CD4-positive, alpha-beta T cell treated with Interleukin-4 for 1 hour (primary cell): ENCODE measurements around the gene FBXO3.
"Not testable (repeated sequence)": the region's sequence is repeated elsewhere in the genome, so short reads cannot be mapped to it uniquely, and the experiment has no call there.

ENCODE experiments used
- DNase-seq, 2 donors: peaks; one replicate each; pipeline ENCODE4 v3.0.0-alpha.2; 2020 to 2022

Gene FBXO3

DNA sequence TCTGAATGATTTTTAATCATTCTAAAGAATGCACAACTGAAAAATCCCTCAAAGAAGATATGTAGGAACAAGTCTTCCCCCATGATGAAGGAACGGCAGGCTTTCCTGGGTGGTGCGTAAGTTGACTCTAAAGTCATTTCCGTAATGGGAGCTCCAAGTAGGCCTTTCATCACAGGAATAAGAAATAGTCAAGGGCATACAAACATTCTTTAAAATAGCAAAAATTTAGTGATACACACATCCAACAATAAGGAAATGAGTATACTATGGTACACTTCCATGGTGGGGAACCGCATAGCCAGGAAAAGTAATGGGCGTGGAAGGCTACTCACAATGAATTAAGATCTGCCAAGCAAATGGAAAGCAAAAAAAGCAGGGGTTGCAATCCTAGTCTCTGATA lies 48.8 kb downstream of the FBXO3 start:
- DNase-seq, result no peak

DNA sequence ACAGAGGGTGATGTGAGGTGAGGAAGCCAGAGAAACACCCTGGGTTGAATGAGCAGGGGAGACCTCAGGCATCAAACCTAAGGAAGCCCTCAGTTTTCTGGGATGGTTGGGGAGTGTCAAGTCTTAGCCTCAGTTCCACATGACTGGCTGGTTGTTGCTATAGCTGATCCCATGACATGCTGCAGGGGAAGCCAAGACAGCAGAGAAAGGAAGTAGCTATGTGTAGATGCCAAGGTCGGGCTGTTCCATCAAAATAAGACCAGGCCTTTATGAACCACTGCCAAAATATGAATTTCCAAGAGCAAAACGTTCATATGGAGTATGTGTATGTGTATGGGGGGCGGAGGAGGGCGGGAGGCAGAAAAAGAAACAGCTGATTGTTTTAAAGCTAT lies 49.7 kb downstream of the FBXO3 start:
- no peak for DNase-seq

DNA sequence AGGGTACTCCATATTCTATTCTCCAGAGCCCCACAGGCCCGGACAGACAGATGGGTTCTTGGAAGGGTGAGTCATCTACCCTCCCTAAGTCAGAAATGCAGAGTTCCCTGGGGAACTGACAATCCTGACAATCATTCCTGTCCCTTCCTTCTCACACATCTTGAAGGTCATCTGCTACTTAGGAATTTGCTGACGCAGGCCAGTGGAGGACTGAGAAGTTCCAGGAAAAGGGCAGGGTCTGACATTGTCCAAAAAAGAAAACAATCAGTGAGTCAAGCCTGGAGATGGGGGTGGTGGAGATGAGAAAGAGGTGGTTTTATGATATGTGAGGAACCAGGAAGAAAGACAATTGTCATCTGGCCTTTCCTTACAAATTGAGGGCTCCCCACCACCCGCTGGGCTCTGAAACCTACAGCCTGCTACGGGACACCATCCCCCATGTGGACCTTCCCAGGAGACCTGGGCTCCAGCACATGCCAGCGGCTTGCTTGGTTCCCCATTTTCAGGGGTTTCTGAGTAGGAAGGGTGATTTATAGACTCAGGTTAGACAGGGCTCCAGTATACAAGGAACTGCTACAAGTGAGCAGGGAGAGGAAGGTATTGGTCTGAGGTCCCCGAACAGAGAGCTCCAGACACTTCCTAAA lies 51.0 kb downstream of the FBXO3 start:
- DNase-seq, result peak in 1 of 2 donors; percentile 33

DNA sequence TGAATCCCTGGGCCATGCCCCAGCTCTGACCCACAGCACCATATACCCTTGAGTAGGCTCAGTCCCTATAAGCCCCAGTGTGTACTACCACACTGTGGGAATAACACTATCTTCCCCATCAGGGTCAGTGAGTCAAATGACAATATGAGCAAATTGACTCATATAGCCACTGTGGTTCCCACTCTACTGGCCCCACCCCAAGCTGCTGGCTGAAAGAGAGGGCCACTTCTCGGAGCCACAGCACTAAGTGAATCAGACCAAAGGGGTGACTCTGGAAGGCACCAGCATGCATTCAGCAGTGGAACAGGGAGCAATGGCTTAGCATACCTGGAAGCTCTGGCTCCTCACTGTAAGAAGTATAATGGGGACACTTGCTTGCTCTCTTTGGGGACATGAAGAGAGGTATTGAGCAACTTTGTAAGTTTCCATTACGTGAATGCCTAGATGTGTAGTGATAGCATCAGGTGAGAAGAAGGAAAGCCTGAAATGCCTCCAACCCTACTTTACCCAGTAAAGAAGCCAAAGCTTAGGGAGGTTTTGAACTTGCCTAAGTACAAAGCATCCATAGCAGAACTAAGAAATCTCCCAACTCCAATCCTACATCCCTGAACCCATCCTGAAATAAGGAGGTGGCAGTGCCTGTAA lies 51.6 kb downstream of the FBXO3 start:
- DNase-seq, result peak in 1 of 2 donors; percentile 31

DNA sequence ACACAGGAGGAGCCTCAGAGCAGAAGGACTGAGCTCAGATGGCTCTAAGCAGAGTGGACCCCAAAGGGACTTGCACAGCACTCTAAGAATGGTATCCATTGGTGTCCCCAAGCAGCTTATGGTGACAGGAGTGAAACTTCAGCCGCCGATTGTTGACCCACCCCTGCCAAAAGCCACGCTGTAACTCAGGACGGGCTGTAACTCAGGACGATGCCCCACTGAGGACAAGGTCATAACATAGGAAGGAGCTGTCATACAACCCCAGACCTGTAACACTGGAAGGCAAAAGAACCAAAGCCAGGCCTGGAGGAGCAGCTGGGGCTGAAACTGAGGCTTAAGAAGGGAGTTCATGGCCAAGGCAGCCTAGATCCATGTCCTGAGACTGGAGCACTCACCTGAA lies 52.3 kb downstream of the FBXO3 start:
- DNase-seq, result no peak

DNA sequence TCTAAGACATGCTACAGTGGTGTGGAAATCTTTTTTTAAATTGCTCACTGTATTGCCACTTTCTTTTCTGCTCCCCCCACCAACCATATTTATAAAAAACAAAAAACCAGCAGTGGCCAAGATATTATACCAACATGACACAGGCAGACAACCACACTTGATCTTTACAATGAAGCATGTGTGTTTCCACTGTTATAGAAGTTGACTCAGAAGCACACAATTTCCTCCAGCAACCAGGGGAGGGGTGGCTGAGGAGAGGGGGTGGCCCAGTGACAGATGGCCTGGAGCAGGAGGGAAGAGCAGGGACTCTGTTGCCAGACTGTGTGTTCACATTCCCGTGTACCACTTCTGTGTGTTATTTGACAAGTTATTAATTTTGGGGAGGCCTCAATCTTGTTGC lies 52.9 kb downstream of the FBXO3 start:
- DNase-seq, result no peak

DNA sequence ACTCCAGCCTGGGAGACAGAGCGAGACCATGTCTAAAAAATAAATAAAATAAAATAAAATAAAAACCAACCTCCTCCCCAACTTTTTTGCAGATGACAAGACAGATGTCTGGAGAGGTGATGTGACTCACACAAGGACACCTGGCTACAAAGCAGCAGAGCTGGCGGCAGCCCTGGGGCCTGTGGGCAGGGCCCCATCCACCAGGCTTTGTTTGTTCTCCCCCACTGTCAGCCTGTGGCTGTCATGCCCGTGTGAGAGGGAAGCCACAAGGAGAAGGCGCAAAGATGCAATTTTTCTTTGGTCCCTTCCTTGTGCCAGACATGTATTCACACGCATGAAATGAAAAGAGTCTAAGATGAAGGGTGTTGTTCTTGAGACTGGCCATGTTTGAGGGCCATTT lies 54.7 kb downstream of the FBXO3 start:
- DNase-seq, result no peak

DNA sequence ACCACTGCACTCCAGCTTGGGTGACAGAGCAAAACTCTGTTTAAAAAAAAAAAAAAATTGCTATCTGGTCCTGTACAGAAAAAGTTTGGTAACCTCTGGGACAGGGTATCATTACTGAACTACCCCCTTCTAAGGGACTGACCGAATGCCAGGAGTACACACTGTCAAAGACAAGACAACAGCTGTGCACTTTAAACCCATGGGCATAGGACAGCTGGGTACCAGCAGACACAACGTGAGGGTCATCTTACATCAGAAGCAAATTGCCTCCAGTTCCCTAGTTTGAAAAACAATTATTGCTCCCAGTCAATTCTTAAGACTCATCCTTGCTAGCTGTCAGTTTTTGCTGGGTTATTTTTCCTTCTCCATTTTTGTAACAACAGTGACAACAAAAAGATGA lies 55.9 kb downstream of the FBXO3 start:
- no peak for DNase-seq

DNA sequence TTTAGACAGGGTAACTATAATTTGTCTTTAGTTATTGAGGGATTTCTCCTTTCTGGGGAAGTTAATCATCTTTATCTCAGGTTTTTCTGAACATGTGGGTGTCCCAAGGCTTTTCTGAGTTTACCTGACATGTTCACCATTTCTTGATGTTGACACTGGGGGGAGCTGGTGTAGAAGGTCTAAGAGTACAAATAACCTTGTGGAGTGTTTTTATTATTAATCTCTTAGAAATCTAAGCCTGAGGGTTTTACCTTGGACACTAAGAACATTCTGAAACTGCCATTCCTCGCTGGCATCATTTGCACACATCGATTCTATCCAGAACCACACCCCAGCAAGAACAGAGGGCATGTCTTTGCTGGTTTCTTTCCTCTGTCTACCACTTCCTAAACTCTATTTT lies 58.1 kb downstream of the FBXO3 start:
- peak in 1 of 2 donors; percentile 29 for DNase-seq

DNA sequence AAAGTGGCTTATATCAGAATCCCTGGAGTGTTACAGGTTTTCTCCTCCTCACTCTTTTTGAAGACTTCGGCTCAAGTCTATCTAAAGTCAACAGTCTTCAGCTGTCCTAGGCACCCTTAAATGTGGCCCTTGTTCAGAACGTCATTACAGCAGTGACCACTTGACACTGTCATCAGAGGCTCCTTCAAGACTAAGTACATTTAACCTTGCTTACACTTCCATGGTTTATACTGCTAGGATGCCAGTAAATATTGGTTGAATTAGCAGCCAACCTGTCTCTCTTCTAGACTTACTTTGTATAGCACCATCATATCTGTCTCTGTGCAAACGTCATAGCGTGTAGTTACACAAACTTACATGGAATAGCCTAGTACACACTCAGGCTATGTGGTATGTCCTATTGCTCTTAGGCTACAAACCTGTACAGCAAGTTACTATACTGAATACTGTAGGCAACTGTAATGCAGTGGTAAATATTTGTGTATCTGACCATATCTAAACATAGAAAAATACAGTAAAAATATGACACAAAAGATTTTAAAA lies 60.4 kb downstream of the FBXO3 start:
- DNase-seq, result no peak

DNA sequence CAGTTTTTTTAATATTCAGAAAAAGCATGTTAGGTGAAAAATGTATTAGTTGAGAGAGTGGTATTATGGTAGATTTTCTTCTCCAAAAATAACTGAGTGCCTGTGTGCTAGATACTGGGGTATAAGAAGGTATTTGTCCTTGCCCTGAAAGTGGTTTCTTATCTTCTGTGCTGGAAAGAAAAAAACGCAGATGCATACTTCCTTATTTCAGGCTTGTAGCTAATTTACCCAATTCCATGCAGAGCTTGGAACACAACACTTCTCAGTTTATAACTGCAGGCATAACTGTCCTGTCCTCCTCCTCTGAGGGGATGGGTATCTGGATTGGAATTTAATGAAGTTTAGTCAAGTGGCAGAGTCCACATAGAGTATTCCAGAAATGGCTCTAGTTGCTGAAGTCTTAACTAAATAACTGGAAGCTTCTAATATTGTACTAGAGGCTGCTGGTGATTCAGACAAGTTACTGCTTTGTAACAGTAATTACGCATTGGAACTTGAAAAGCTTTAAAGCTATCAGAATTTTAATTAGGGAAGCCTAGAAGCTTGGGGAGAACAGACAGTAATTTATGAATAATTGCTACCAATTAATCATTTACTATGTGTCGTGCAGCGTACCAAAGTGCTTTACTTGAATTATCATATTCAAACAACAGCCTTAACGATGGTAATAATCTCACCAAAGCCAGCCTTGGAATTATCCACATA lies 61.0 kb downstream of the FBXO3 start:
- DNase-seq, result no peak

DNA sequence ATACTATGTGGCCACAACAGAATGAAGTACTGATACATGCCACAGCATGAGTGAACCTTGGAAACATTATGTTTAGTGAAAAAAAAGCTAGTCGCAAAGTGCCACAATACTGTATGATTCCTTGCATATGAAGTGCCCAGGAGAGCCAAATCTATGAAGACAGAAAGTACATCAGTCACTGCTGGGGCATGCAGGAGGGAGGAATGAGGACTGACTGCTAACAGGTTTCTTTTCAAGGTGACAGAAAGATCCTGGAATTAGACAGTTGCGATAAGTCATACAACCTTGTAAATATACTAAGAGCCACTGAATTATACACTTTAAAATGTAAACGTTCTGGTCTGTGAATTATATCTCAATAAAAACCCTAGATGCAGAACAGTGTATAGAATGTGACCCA lies 61.9 kb downstream of the FBXO3 start:
- no peak for DNase-seq

DNA sequence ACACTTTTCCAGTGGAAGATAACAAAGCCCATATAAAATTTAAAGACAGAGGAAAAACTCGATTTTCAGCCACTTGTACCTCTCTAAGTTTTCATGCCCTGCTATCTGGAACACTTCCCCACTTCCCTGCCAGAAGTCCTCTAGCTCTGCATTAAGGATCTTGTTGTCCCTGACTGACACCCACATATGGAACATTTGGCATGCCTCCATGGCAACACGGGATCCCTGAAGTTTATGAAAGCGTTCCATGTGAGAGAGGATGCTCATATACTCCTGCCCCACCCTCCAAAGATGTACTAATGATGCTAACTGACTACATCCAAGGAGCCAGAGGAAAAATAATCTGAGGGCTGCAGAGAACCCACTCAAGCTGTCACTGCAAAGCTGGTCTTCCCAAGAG lies 64.9 kb downstream of the FBXO3 start:
- DNase-seq, result no peak

DNA sequence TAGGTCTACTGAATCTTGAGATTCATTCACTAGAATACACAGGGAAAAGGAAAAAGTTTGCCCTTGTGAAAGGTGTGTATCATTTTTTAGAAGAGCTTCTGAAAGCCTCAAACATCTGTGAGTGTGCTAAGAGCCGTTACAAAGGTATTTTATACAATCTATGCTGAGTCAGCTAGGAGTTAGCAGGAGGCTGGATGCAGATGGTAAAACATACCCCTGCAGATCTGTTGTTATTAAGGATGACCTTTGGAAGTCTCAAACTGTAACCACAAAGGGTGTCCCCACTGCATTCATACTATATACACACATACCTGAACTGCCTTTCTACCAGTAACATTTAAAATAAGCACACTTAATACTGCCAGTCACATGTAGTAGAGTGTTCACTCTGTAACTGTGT lies 65.3 kb downstream of the FBXO3 start:
- no peak for DNase-seq

DNA sequence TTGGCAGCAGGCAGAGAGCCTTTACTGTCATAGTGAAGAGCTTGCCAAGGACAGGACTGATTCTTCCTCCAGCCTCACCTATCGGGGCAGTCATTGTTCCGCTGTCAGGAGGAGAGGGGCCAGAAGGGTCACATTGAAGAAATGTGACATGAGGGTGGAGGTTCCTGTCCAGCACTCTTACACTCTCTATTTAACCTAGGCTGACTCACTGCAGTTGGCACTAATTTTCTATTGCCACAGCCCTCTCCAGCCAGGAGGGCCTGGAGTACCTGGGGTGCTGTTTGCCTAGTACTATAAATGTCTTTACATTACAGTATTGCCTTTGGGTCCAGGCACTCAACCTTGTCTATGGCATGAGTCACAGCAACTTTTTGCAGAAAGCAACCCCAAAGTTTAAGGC lies 66.5 kb downstream of the FBXO3 start:
- DNase-seq, result not testable (repeated sequence)

DNA sequence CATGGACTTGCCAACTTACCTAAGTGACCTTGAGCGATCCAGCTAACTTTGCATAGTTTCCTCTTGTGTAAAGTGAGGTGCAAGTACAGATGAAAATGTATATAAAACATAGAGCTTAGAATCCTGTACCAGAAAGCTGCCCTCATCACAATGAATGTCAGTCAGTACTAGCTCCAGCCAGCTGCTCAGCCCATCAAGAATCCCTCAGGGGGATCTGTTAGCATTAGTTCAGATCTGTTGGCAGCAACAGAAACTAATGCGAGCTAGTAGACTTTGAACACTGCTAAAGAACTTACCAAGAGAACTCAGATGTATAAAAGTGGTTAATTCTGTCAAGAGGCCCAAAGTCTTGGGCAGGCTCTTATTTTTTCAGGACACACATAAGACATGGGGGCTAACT lies 67.4 kb downstream of the FBXO3 start:
- no peak for DNase-seq

DNA sequence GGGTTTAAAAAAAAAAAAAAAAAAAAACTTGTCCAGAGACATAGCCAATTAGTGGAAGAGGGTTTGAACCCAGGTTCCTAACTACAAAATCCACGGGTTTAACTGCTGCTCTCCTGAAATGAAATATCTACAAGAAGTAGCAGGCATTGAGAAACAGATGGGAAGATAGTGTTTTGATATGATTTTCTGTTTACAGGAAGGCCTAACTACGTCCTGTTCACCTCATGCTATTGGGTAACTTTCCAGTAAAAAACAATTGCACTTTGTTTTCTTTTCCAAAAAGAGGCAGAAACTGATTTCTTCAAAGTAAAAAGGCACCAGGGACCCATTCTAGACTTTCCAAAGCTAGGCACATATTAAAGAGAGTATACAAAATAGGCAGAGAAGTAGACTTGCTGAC lies 67.8 kb downstream of the FBXO3 start:
- DNase-seq, result no peak

DNA sequence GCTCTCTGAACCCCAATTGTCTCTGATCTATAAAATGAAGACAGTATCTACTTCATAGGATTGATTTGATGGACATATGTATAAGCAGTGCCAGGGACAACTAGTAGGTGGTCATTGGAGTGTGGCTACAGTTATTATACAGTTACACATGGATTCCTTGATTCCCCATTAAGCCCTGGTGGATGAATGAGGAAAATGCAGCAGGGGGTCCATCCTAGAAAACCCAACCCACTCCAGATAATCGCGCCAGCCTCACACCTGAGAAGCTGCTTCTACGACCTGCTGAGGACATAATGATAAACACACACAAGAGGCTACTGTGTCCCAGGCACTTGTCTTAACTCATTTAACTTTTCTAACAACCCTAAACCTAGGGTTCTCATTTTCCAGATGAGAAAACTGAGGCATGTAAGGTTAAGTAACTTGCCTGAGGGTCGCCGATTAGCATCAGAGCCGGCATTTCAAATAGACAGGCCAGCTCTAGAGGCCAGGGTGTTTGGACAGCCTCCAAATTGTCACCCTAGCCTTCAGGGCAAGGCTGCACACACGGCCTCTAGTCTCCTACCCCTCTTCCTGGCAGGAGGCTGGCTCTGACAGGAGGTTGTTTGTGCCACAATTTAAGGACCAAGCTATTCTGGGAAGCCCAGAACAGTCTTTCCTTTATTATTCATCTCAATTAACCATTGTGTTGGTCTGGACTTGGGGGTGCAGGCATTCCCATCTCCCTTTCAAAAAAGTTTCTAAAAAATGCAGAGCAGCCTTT lies 69.9 kb downstream of the FBXO3 start:
- DNase-seq, result no peak

DNA sequence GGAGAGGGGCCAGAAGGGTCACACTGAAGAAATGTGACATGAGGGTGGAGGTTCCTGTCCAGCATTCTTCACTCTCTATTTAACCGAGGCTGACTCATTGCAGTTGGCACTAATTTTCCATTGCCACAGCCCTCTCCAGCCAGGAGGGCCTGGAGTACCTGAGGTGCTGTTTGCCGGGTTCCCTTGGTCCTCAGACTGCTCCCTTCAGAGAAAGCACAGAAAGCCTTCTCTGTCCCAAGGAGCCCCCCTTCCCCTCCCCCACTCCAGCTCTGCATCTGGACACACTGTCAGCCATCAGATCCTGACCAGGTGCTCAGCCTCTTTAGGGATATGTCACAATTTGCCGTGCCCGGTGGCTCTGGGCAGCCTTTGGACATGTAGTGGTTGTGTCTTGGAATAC lies 70.5 kb downstream of the FBXO3 start:
- DNase-seq, result no peak

DNA sequence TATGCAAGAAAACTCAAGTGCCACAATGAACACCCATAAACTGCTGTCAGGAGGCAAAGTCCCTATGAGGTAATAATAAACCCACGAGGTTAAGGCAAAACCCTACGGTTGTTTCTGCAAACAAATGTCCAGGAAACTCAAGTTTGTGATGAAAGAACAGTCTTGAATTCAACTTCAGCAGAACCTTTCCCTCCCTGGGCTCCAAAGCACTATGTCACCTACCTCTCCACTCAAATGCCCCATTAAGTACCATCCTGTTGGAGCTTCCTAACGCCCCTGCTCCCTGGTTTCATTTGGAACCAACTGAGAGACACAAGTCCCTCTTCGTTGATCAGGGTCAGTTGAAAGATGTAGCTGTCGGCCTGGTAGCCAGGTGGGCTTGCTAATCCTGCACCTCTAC lies 71.1 kb downstream of the FBXO3 start:
- no peak for DNase-seq

DNA sequence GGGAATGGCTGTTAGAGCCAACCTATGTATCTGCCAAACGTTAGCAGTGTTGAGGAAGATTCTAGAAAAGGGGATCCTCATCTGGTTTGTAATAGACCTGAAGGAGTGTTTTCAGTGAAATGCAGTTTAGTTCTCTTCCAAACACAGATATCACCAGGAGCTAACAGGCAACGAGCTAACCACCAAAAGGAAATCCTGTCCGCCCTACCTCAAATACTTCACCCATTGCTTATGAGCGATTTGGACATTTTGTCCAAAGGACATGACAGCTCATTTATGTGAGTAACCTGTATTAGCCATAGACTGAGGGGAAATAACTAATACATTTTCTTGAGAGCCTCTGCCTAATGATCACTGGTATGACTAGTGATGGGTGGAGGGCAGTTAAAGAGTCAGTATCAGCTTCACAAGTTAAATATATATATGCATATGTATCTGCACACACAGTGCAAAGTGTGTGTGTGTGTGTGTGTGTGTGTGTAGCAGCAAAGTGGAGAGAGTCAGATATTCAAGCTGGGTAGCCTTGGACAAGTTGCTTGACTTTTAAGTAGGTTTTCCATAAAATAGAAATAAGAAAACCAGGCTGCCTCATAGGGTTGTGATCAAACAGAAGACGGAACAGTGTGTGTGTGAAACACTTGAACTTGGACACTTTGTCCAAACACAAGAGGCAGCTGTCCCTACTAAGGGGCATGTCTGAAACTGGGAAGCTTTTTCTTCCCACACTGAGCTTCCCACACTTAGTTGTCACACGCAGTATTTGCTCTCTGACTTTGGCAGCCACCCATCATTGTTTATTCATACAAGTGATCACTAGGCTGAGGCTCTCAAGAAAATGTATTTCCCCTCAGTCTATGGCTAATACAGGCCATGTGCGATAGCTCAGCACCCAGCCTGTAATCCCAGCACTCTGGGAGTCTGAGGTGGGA lies 72.8 kb downstream of the FBXO3 start:
- peak in 1 of 2 donors; percentile 19 for DNase-seq
